GM18951 (cell line): Measurements from ENCODE around the gene THSD4.
"Not testable (repeated sequence)": the region's sequence is repeated elsewhere in the genome, so short reads cannot be mapped to it uniquely, and the experiment has no call there.

Experiments used
- POLR2A ChIP-seq: IDR thresholded peaks from 4 replicates; pipeline ENCODE4 v1.6.1; 2011; ENCODE audit warnings: mild to moderate bottlenecking; ENCODE audit not compliant: insufficient read length, insufficient read depth; ENCODE audit errors: extremely low read depth
- in situ Hi-C: fragments of 300-500 bp; cut with MboI; formaldehyde crosslinking; loops from one replicate; pipeline ENCODE4 v1.12.0; 2022; ENCODE audit warnings: low sequenced_read_pairs, mixed read lengths, inconsistent platforms; ENCODE audit not compliant: unreplicated experiment

THSD4 gene

GRCh38 chr15:71152542-71152941, 37.3 kb downstream of the THSD4 start:
- in situ Hi-C loops, result no loop called here
- no peak for TF ChIP-seq POLR2A

DNA sequence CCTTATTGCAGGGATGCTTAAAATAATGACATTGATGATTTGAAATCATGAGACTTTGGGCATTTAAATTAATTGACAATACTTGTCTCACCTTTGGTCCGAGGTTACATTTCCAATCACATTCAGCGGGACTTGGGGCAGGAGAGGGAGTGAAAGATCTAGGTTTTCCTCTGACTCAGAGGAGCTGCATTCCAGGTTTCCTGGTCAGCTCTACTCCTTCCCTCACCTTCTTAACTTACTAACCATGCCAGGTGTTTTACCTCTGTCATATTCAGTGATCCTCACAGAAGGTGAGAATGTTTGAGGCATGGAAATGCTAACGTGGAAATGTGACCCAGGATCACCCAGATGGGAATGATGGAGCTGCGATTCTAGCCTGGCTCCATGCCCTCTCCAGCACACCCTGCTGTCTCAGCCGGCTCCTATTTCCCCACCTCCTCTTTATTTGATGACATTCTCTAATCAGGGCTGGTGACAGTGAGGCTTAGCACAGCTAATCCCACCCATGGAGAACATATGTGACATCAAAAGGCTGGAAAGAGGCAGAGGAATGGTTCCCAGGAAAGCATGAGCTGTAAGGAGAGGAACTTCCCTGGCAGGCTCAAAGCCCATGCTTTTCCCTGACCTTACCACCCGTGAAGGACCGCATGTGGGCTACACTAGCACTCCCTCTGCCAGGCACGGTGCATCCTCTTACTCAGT, 38.7 kb downstream of the THSD4 start:
- no peak for TF ChIP-seq POLR2A
- in situ Hi-C loops, result no loop called here

- in situ Hi-C loops, result no loop called here
- TF ChIP-seq POLR2A, result no peak
These were observed 39.4 kb downstream of the THSD4 start for GRCh38 chr15:71154607-71155200.

- no peak for TF ChIP-seq POLR2A
- in situ Hi-C loops, result no loop called here
These were observed 40.3 kb downstream of the THSD4 start for GRCh38 chr15:71155534-71155933.

GRCh38 chr15:71160976-71161375, 45.7 kb downstream of the THSD4 start:
- in situ Hi-C loops, result no loop called here
- TF ChIP-seq POLR2A, result no peak

DNA sequence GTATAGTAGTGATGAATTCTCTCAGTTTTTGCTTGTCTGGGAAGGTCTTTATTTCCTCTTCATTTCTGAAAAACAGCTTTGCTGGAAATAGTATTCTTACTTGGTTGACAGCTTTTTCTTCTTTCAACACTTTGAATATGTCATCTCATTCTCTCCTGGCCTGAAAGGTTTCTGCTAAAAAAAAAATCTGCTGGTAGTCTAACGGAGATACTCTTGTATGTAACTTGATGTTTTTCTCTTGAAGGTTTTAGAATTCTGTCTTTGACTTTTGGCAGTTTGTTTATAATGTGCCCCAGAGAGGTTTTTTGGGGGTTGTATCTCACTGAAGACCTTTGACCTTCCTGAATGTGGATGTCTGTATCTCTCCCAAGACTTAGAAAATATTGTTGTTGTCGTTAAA, 47.0 kb downstream of the THSD4 start:
- in situ Hi-C loops, result no loop called here
- TF ChIP-seq POLR2A, result no peak

DNA sequence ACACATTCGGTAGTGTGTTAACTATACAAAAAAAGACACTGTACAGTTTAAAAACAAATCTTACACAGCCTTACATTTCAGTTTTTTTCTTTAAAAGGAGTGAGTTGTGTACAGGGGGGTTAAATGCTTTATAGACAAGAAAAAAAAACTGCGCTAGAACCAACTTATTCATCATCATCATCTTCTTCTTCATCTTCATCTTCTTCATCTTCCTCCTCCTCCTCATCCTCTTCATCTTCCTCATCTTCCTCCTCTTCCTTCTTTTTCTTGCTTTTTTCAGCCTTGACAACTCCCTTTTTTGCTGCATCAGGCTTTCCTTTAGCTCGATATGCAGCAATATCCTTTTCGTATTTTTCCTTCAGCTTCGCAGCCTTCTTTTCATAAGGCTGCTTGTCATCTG, 49.3 kb downstream of the THSD4 start:
- in situ Hi-C loops, result not testable (repeated sequence)

DNA sequence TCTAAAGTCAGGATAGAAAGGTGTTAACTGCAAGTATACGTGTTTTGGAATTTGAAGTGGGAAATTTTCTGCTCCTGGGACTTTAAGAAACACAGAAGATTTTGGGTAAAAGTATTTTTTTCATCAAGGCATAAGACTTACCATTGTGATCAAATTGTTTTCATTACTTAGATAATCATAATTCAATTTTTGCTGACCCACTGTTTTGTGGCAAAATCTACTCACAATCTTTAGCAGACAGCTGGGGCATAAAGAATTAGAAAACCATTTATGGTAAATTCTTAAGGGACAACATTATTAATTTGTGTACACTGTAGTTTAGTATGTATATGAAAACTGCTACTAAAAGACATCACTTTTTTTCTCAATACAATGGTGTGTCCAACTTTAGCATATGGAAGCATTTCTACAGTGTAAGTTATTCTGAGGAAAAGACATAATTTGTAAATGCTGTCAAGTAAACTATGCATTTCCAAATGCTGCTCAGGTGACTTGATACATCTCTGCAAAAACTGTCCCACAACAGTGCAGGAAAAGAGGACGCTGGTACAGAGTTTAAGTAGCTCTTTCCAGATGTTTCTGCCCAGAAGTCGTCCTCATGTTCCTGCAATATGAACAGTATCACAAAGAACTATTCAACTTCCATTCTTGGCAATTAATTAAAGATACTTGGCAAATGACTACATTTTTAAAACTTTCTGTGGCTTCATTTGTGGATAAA, 52.3 kb downstream of the THSD4 start:
- in situ Hi-C loops, result no loop called here
- TF ChIP-seq POLR2A, result no peak

DNA sequence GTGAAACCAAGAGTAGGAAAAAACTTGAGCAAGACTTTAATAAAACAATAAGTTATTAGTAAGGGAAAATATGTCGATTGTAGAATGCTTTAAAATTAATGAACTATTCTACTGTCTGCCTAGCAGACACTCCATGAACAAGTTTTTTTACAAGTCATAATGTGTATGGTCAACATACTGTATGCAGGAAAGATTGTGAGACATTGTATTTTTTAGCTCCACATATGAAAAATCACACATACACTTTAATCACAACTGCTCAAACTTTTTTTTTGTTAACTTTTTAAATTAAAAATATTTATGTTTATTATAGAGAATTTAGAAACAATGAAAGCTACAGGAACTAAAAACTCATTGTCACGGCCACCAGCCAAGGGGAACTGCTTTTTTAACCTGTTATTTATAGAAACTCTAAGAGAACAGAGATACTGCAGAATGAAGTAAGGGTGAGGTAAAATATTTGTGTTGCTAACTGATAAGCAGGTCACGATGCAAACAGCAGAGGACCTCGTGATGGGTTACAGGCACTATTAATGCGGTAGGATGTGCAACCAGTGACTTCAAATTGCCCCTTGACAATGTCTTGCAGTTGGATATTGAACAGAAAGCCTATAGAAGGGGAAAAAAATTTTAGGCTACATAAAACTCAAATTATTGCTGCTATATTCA, 53.0 kb downstream of the THSD4 start:
- in situ Hi-C loops, result no loop called here
- TF ChIP-seq POLR2A, result no peak

DNA sequence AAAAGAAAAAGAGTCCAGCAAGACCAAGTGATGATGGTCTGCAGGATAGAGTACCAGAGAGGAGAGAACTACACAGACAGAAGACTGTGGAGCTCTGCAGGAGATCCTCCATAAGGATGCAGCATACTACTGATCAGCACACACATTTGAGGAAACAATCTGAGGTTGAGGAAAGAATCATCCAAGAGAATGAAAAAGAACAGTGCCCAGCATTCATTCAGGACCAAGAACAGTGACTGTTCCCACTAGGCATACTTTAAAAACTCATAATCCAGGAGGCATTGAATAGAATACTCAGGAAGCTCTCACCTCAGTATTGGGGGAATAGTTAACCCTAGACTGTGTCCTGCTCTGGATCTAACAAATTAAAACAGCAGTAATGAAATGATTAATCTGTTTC, 54.9 kb downstream of the THSD4 start:
- TF ChIP-seq POLR2A, result no peak
- in situ Hi-C loops, result no loop called here

DNA sequence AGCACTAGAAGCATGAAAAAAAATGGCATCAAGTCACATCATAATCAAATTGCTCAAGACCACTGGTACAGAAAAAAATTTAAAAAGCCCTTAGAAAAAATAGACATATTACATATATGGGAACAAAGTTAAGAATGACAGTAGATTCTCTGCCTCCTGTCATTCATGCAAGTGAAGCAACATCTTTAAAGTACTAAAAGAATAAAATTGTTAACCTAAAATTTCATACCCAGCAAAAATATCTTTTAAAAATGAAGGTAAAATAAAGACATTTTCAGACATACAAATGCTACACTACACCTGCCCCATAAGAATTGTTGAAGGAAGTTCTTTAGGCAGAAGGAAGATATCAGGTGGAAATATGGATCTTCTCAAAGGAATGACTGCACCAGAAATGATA, 55.9 kb downstream of the THSD4 start:
- no peak for TF ChIP-seq POLR2A
- in situ Hi-C loops, result no loop called here

DNA sequence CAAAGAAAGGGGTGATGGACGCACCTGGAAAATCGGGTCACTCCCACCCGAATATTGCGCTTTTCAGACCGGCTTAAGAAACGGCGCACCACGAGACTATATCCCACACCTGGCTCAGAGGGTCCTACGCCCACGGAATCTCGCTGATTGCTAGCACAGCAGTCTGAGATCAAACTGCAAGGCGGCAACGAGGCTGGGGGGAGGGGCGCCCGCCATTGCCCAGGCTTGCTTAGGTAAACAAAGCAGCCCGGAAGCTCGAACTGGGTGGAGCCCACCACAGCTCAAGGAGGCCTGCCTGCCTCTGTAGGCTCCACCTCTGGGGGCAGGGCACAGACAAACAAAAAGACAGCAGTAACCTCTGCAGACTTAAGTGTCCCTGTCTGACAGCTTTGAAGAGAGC, 59.1 kb downstream of the THSD4 start:
- in situ Hi-C loops, result not testable (repeated sequence)

- TF ChIP-seq POLR2A, result no peak
- in situ Hi-C loops, result no loop called here
These were observed 65.9 kb downstream of the THSD4 start for GRCh38 chr15:71180986-71181853.
